Retinal pigment epithelial cell (primary cell): ENCODE measurements around the gene BCL2.

Experiments used
- DNase-seq: peaks from one replicate; pipeline ENCODE4 v3.0.0-alpha.2; 2010; ENCODE audit warnings: low read depth
- H3K4me3 ChIP-seq: 2 replicates; pipeline ENCODE4 v1.5.1; 2011; ENCODE audit warnings: mild to moderate bottlenecking, low read length, control low read depth, moderate library complexity
- TF ChIP-seq, protein P1 (sequence below): conservative IDR thresholded peaks from 2 replicates; pipeline ENCODE4 v1.5.1; 2011; ENCODE audit warnings: low read depth, low read length, control low read depth, inconsistent platforms

BCL2 gene

DNA sequence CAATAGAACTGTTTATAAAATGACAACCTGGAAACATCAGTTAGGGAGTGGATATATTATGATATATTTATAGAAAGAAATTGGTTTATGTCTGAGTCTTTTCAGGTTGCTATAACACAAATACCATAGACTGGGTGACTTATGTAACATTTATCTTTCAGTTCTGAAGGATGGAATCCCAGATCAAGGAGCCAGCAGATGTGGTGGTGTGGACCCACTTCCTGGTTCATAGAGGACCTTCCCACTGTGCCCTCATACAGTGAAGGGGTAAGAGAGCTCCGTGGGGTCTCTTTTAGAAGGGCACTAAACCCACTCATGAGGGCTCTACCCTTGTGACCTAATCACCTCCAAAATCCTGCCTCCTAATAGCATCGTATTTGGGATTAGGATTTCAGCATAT lies 86.7 kb downstream of the BCL2 start:
- H3K4me3 ChIP-seq = no peak overlapping the region
- no peak for DNase-seq
- TF ChIP-seq, protein P1, sequence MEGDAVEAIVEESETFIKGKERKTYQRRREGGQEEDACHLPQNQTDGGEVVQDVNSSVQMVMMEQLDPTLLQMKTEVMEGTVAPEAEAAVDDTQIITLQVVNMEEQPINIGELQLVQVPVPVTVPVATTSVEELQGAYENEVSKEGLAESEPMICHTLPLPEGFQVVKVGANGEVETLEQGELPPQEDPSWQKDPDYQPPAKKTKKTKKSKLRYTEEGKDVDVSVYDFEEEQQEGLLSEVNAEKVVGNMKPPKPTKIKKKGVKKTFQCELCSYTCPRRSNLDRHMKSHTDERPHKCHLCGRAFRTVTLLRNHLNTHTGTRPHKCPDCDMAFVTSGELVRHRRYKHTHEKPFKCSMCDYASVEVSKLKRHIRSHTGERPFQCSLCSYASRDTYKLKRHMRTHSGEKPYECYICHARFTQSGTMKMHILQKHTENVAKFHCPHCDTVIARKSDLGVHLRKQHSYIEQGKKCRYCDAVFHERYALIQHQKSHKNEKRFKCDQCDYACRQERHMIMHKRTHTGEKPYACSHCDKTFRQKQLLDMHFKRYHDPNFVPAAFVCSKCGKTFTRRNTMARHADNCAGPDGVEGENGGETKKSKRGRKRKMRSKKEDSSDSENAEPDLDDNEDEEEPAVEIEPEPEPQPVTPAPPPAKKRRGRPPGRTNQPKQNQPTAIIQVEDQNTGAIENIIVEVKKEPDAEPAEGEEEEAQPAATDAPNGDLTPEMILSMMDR = no peak

DNA sequence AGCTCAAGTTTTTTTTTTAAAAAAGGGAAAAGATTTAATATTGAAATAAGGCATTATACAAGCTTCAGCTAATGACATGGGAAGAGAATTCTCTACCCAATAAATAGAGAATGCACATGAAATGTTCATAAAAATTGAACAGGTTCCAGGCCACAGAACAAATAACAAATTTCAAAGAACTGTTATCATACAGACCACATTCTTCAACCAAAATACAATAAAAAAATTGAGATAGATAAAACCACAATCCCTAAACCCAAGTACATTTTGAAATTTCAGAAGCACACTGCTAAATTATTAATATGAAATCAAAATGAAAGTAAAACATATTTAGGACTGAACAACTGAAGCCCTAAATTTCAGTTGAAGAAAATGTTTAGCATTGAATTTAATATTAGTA lies 89.6 kb downstream of the BCL2 start:
- DNase-seq = no peak
- TF ChIP-seq, protein P1 = no peak
- H3K4me3 ChIP-seq = no peak overlapping the region

DNA sequence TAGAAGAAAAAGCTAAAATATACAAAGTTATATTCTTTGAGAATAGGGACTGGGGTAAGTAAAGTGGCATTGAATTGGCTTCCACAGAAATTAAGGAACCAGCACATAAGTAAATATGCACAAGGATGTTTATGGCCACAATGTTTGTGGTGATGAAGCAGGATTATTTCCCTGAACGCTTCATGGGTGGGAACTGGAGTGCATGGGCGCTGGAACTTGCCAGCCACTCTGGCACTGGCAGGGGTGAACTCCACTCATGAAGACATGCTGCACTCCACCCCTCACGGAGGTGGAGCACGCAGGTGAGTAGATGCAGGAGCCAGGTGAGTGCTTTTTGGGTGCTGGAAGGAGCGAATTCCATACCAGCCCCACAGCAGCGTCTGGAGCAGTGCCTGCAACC lies 94.1 kb downstream of the BCL2 start:
- no peak for DNase-seq
- TF ChIP-seq, protein P1 = no peak
- no peak overlapping the region for H3K4me3 ChIP-seq

DNA sequence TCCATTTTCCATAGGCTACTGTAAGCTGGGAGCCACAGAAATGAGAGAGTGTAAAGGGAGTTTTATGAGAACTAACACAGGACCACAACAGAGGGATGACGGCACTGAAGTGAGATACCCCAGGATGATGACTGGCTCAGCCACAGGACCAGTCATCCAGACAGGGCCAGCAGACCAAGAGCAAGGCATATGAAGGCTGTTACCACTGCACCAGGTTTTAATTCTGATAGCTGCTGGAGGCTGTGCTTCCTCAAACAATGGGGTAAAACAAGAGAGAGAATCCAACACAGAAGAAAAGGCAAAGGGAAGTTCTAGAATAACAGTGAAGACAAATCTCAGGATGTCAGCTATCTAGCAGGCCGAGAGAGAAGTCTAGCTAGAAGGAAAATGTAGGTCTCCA lies 94.9 kb downstream of the BCL2 start:
- no peak for DNase-seq
- TF ChIP-seq, protein P1 = no peak
- H3K4me3 ChIP-seq = no peak overlapping the region

DNA sequence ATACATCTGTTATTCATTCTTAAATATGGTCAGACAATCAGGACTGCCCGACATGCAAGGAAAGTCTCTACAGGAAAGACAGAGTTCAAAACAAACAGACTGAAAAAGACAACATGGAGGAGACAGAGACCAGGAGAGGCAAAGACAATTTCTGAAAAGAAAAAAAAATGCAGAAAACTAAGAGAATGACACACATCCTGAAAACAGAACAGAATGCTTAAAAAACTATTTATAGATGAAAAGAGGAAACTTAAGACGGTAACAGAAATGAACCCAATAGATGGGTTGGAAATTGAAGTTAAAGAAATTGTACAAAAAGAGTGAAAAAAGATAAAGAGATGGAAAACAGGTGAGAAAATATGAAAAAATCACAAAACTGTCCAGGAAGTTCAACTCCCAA lies 95.7 kb downstream of the BCL2 start:
- TF ChIP-seq, protein P1 = no peak
- H3K4me3 ChIP-seq = no peak overlapping the region
- DNase-seq = no peak

DNA sequence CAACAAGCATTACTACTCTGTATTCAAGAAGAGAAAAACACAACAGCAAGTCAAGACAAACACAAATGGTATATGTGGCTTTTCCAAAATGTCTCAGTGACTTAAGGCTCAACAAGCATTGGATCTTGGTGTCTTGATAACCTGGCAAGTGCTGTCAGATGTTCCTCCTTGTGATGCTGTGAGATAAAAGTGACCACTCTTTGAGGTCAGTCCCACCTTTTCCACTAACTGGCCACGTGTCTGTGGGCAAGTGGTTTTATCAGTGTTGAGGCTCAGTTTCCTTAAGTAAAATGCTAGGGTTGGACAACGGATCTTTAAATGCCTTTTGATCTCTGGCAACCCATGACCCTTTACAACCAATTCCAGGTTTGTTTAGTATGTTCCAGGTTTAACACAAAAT lies 98.7 kb downstream of the BCL2 start:
- H3K4me3 ChIP-seq = no peak overlapping the region
- TF ChIP-seq, protein P1 = no peak
- no peak for DNase-seq

DNA sequence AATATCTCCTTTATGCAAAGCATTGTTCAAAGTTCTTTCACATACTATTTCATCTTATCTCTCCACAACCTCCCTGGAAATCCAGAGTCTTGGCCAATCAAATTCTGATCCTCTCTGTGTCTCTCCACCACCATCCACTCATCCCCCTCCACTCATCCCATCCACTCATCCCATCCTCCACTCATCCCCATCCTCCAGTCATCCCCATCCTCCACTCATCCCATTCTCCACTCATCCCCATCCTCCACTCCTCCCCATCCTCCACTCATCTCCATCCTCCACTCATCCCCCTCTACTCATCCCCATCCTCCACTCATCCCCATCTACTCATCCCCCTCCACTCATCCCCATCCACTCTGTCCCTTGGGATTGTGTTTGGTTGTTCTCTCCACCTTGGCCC lies 101.1 kb downstream of the BCL2 start:
- H3K4me3 ChIP-seq = no peak overlapping the region
- DNase-seq = no peak
- TF ChIP-seq, protein P1 = no peak
